ENCODE measurements around the gene ME1.

DNA sequence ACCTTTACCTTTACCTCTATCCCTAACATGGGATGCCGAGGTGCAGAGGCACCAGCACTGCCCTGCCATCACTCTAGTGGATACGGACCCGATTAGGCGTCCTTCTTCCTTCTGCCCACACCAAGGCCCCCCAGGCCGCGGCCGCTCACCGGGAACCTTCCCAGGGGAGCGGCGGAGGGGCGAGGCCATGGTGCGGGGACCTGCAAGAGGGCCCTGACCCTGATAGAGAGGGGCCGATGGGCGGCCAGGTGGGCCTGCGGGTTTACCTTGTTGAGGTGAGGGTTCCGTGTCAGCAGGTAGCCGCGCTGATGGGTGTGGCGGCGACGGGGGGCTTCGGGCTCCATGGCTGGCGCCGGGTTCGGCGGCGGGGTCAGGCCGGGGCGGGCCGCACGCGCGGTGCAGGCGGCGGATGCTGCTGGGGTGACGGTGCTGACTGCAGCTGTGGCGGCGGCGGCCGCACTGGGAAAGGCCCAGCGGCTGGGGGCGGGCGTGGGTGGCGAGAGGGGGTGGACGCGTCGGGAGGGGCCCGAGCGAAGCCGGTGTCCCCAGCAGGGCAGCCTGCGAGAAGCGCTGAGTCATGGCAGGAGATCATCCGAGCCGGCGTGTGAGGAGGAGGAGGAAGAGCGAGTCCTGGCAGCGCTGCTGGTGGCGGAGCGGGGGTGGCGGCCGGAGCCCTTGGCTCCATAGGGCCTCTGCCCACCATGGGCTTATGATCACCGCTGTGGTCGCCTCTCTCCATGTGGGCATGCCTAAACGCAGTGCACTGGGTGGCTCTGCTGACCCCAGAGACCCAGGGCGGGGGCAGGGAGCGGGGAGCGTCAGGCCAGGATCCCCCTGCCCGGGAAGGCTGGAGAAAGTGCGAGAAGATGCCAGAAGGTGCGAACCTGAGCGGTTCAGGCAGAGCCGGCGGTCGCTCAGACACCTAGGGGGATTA, at the start of gene ME1:
- TF ChIP-seq, protein P1, sequence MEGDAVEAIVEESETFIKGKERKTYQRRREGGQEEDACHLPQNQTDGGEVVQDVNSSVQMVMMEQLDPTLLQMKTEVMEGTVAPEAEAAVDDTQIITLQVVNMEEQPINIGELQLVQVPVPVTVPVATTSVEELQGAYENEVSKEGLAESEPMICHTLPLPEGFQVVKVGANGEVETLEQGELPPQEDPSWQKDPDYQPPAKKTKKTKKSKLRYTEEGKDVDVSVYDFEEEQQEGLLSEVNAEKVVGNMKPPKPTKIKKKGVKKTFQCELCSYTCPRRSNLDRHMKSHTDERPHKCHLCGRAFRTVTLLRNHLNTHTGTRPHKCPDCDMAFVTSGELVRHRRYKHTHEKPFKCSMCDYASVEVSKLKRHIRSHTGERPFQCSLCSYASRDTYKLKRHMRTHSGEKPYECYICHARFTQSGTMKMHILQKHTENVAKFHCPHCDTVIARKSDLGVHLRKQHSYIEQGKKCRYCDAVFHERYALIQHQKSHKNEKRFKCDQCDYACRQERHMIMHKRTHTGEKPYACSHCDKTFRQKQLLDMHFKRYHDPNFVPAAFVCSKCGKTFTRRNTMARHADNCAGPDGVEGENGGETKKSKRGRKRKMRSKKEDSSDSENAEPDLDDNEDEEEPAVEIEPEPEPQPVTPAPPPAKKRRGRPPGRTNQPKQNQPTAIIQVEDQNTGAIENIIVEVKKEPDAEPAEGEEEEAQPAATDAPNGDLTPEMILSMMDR (IDR thresholded peaks at IDR 0.05) = no peak
- TF ChIP-seq POLR2AphosphoS5 (IDR thresholded peaks at IDR 0.05; ENCODE audit: insufficient read depth in 1 of 2, low read depth in 1 of 2) = peak in 1 of 2 donors; percentile 42
- TF ChIP-seq POLR2A (IDR thresholded peaks at IDR 0.05) = peak in 1 of 2 donors; percentile 14

All from vagina (tissue), 2 donors.